Esophagus squamous epithelium (tissue), 4 donors: ENCODE measurements around the gene FCRL4.

Experiments
- CTCF ChIP-seq, 6 experiments: fragments of 450-650 bp in 4 of 6; fragments of 200-600 bp in 2 of 6; sonication (generic) in 2 of 6; IDR thresholded peaks; one replicate each; pipeline ENCODE4 v1.5.1; 2016 to 2019; ENCODE audit warnings: antibody characterized with exemption in 6 of 6, mild to moderate bottlenecking in 4 of 6, moderate library complexity in 4 of 6
- POLR2A ChIP-seq, 4 donors: fragments of 450-650 bp; IDR thresholded peaks; one replicate each; pipeline ENCODE4 v1.6.1; 2017; ENCODE audit warnings: antibody characterized with exemption in 4 of 4, mild to moderate bottlenecking in 4 of 4, moderate library complexity in 3 of 4

- TF ChIP-seq CTCF (IDR thresholded peaks at IDR 0.05) (no peak), POLR2A (IDR thresholded peaks at IDR 0.05) (no peak)
Observed at GRCh38 chr1:157622471-157622870, 24.6 kb upstream of the FCRL4 start.
